GM21367 (cell line): ENCODE data around the gene GABRB2.

Experiments
- ATAC-seq: cut with Tn5 transposase; IDR thresholded peaks from one replicate; pipeline ENCODE4 v1.9.1; 2021; ENCODE audit not compliant: unreplicated experiment

Gene GABRB2

DNA sequence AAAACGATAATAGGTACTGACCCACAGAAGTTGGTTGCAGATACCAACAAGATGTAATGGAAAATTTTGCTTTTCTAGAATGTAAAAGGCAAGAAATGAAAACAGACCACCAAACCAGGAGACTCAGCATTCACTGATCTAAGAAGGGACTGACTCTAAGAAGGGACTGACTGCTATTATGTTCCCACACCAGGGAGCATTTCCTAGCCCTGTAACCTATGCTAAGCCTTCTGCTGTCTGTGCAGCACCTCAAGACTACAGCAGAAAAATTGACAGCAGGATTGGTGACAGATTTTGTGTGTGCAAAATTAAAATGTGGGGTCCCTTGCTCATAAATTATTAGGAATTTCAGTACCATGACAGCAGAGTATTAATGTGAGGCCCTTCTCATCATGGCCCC lies 154.8 kb downstream of the GABRB2 start:
- ATAC-seq: no peak

DNA sequence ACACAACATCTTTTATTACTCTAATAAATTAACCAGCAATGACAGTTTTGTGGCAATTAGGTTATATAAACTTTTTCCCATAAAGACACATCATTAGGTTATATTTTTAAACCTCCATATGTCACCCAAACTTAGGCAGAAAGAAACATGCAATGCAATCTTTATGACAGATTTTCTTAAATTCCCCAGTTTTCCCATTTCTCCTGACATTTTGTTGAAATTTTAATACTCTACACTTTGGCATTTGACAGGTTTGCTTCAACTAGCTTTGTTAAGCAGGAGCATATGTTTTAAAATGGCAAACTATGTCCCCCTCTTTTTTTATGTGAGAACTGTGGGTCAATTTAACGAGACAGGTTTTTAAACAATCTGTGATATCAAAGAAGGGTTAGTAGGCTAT lies 155.5 kb downstream of the GABRB2 start:
- ATAC-seq: no peak

DNA sequence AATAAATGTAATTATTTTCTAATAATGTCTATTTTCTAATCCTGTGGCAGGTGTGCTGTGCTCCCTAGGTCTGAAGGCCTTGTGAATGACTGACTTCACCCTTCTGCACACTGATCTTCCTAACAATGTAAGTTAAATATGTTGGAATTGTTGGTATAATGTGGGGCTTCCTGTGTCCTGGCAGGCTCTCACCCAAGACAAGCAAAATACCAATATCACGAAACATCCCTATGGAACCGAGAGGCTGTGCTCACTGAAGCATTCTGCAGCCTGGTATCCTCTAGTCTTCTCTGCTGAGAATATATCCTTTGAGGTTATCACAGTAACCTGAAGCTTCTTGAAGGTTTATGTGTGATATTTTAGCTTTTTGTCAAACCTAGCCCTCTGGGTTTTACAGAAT lies 159.4 kb downstream of the GABRB2 start:
- no peak for ATAC-seq

DNA sequence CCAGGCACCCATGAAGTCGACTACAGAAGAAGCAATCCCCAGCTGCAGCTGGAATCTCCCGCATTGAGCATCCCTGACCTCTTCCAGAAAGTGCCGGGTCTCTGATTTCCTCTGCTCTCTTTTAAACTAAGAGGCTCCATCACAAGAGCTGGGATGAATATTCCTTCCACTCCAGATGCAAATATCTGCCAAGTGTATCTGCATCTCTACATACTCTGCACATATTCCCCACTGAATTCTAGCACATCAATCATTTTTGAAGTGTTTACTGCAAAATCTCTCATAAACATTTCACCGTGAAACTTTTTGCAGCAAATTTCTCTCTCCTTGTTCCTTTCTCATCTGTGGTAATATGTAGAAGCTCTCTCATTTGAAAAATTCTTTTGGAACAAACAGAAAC lies 161.5 kb downstream of the GABRB2 start:
- no peak for ATAC-seq

DNA sequence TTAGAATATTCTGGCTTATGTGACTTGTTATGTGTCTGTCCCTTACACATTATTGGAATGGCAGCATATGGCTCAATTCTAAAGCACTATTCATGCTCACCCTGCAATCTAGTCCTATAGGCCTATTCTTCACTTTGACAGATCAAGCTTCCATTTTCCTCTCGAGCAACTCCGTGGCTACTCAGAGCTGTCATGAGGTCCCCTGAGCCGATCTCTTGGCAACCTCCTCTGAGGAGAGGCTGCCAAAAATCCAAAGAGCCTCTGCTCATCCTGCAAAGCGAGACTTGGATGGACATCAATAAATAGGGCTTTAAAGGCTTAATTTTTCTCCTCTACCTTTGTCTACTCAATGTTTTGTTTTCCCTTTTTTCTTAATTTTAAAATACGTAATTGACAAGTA lies 163.8 kb downstream of the GABRB2 start:
- no peak for ATAC-seq

DNA sequence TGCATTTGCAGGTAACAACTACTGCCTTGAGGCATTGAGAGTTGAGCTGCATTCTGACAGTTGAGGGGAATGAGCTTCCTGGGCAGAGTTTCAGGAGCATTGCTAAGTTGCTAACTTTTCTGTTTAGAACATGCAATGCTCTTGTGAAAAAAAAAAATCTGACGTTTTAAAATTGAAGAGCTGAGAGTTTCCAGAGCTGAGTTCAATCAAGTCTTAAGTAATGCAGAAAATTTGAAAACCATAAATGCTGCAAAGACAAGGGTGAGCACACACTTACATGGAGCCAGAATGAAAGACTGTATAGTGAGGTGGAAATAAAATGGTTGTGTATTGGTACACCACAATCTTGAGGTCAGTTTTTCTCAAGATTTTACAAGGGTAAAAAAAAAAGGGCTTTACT lies 166.0 kb downstream of the GABRB2 start:
- no peak for ATAC-seq

DNA sequence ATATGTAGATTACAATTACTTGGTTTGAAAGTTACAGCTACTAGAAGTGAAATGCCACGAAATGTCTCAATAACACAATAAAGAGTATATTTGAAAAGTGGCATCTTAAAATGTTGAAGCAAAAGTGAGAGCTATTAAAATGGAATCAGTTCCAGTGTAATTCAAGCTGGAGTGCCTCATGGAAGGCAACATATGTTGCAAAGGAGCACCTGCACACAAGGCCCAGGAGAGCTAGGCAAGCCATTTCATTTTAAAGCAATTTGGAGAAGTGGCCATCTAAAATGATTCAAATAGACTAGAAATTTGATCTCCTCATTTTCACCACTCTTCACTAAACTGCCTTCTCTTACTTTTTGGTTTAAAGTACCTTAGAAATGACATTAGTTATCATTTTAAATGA lies 167.8 kb downstream of the GABRB2 start:
- no peak for ATAC-seq

DNA sequence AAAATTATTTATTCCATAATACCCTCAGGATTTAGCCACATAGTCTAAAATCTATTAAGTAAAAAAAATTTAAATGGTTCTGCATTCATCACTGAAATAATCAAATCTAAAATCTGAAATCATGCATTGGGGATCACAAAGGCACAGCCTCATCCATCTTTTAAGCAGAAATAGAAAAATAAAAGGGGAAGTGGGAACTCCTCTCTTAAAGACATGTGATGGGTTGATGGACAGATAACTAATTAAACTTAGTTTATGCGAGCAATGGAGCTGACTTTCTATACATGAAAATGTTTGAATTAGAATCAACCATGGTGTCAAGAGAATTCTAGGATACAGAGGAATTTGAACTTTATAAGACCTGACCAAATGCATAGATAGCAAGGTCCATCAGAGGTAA lies 170.5 kb downstream of the GABRB2 start:
- no peak for ATAC-seq

DNA sequence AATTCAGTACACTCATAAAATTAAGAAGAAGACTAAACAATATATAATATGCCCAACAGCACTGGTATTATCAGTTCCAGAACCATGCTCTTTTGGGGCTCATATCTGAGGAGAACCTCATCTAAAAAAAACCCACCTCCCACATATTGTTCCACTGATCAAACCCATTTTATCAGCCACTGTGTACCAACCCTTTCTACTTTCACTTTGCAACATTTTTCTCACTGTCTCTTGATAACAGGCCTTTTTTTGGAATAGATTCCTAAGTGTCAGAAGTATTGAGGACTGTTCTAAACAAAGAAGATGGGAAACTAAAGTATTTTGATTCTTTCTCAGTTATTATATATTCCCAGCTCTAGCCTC lies 173.2 kb downstream of the GABRB2 start:
- no peak for ATAC-seq

DNA sequence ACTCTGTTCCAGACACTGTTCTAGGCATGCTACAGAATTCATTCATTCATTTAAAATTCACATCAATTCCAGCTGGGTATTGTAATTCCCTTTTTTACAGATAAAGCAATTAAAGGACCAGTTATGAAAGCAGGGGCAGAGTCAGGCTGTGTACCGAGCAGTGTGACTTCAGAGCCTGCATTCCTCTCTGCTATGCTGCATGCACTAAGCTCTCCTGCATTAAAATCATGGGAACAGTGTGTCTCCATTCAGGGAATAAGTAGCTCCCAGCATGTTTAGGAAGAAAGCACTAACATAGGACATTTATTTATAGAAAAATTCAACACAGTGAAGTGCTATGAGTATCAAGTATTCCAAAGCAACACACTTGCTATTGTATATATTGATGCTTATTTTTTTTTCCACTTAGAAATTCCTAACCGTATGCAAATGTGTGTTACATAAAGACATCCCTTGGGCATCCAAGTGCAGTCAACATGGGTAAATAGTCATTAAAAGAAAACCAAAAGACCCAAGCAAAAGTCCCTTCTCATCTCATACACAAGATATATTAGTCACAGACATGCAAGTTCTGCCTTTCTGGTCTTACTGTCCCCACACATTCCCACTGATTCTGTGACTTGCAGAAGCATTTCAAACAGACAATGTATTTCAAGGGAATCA lies 173.7 kb downstream of the GABRB2 start:
- ATAC-seq: no peak

DNA sequence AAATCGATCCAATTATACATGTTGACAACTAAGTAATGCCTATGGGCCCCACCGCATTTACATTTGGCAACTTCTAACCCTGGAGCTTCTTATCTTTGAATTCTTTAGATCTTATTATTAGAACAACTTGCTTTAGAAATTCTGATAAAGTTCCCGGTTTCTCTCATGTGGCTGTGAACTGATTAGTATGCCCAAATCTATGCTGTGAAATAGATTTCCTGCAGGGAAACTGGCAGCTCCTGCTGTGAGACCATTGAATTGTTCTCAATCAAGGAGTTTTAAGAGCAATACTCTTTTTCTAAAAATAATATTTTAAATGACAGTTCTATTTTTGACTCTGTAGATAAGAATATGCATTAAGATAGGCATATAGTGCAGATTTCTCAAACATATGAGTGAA lies 177.5 kb downstream of the GABRB2 start:
- ATAC-seq: no peak

DNA sequence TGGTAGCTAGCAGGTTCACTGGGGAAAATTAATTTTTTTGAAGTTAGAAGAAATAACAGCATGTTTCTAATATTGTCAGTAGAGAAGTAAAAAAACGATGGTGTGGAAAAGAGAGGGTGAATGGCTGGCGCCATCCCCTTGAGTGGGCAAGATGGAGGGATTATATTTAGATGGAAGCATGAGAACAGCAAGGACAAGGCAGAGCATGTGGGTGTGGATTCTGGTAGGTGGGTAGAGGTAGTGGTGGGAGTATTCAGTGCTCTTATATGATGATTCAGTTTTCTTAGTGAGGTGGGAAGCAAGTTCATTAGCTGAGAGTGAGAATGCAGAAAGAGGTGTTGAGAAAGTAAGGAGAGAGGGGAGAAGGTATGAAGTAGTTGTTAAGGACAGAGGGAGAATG lies 188.1 kb downstream of the GABRB2 start:
- ATAC-seq: no peak

DNA sequence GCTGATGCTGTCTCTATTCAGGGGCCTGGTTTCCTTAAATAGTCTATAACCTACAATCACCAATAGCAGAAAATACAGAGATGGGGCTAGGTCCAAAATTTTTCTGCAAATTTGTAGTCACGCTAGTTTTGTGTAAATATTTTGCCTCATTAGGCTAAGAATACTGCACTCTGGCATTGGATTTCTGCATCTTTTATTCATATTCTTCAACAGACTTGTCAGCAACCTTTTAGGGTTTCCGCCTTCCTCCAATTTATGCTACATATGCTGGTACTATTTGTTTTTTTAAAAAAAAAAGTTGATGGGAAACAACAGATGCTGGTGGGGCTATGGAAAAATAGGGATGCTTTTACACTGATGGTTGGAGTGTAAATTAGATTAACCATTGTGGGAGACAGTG lies 202.3 kb downstream of the GABRB2 start:
- ATAC-seq: no peak

DNA sequence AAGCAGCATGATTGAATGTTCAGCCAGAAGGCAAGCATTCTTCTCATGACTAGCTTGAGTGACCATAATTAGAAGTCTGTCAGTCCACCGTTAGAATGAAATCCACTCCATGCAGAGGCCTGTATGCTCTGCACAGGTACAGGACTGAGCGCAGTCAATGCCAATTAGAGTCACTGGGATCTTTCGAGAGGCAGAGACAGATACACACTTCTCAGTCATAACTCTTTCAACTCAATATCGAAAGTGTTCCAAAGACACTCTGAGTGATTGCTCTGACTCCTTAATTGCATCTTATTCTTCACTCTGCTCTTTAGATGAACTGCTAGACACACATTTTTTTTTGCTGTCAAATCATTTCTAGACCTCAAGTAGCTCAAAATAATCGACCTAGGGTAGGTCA lies 203.6 kb downstream of the GABRB2 start:
- no peak for ATAC-seq

DNA sequence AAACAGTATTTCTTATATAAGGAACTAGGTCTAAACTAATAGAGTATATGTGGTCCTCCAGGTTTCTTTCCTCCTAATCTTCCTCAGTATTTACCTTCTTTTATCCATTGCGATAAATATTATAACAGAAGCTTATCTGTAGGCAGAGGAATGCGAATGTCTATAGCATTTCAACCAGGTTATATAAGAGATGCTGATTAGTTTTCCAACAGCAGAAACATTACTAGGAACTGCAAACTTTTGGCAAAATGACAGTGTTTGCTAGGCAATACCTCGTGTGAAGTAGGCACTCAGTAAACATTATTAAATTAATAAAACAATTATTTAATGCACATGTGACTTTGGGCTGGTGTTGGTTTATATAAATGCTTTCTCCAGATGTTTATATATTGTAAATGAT lies 206.5 kb downstream of the GABRB2 start:
- no peak for ATAC-seq

DNA sequence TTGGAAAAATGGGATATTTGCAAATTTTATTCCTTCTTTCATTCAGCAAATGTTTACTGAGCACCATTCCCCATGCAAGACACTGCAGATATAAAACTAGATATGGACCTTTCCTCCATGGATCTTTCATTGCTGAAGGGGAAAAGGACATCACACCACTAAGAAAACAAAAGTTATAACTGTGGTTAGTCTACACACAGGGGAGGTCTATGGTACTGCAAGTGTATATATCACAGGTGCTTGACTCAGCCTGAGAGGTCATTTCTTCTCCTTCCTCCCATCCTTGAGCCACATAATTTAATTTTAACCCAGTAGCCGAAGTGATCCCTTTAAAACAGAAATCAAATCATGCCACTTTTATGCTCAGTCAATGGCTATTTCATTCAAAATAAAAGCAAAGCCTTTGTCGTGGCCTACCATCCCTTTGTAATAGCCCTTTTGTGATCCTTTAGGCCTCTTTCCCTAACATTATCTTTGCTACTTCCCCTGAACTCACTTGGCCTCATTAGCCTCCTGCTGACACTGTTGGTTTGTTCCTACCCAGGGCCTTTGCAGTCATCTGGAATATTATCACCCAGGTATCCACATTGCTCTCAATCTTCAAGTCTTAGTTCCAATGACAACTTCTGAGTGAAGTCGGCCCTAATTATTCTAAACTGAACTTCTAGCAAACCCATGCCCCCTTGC lies 213.2 kb downstream of the GABRB2 start:
- no peak for ATAC-seq

DNA sequence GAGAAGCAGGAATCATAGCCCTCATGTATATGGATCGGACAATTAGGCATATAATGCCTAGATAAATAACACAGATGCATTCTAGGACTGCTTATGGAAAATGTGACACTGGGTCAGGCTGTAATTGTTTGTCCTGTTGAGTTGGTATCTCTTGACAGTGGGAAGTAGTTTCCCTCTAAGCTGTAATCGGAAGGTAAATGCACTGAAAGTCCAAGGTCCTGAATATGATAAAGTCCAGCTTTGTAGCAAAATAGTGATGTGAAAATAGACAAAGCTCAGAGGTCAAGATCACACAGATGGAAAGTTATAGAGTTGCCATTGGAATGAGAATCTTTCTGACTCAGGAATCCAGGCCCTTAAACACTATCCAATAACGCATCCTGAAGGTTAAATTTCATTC lies 214.2 kb downstream of the GABRB2 start:
- no peak for ATAC-seq

DNA sequence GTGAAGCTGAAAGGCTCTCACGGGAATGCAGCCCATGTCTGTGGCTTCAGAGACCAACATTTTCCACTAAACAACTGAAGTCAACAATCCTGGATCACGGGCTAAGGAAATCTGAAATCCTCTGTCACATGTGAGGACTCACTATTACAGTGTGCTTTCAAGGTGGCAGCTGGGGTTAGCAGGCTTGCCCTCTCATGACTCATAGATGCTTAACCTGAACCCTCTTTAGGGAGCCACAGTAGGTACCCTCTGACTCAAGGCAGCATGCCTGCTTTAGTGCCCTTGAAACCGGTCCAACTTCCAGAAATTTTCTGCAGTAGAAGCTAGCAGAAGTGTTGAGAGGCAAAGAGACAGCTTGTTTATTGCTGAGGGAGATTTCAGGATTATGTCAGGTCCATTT lies 232.5 kb downstream of the GABRB2 start:
- ATAC-seq: no peak

DNA sequence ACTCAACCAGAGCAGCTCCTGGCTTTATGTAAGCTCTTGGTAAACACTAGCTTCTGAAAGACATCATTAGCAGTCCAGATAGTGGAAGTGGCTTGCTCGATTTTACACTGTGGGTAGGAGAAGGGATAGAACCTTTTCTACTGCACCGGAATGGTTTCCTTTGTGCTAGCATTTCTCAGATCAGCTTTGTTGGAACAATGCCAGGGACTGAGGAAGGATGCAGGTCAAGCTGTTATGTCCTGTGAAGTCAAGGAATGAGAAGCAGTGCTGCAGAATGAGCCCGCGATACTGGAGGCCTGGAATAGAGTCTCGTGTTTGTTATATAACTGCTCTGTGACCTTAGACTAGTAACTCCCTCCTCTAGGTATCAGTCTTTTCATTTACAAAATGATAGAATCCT lies 233.6 kb downstream of the GABRB2 start:
- no peak for ATAC-seq

DNA sequence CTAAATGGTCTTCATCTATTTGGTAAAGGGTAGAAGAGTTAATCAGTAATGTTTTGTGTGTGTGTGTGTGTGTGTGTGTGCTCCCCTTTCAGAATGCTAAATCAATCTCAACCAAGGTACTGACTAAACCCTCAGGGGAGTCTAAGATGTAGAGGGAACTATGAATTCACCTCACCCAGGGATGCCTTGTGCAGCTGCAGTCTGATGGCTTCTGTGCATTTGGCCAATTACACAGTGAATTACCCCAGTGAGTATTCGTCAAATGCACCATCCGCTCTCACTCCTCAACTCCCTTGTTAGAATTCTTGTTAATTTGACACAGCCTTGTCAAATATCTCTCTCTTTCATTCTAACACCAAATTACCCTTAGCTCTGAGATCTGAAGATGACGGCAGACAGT lies 234.6 kb downstream of the GABRB2 start:
- no peak for ATAC-seq

DNA sequence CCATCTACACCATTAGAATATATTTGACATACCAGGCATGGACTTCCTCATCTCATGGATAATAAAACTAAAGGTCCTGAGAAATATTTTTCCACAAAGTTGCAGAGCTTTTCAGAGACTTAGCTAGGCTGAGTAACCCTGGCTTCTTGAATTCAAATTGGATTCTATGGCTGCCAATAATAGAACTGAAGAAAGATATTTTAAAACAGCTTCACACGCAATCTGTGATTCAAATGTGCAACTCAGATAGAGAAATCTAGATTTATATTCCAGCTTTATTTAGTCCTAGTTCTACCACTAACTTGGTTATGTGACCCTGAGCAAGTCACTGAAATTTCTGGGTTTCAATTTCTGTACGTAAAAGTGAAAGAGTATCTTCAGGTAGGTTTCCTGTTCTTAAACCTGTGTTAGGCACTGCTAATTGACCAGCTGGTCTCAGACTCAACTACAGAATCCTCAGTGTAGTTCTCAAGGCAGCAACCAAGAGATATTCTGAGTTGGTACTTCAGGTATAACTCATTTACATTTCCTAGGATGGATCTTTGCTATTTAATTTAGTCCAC lies 235.3 kb downstream of the GABRB2 start:
- ATAC-seq: peak; percentile 91

DNA sequence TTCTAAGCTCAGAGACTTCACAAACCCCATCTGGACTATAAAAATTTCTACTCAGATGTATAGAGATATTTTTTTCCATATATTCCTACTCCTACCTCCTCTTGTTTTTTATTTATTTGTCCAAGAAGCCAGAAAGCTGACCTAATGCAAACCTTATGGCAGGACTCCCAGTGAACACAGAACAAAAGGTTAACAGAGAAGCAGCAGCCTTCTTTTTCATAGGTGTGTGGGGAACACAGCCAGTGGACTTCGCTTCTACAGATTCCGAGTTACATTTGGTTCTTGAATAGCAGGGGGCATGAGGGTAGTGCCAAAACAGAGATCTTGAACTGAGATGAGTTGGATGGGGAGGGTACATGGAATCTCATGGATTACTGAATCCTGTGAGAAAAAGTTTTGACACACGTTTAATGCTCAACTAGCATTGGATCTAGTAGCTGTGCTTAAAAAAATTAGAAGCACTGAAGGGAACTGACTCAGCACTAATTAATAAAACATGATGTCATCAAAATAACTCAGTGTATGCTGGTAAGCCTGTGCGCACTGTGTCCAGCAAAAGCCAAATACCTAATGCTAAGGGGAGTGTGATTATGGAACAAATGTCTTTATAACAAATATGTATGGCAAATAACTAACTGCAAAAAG lies 240.1 kb downstream of the GABRB2 start:
- no peak for ATAC-seq
